GM13976 (cell line): ENCODE results near the gene PITX1.
"Not testable (repeated sequence)": the region's sequence is repeated elsewhere in the genome, so short reads cannot be mapped to it uniquely, and the experiment has no call there.

Source experiments
- DNase-seq: peaks from one replicate; pipeline ENCODE4 v3.0.0; 2012; ENCODE audit warnings: low spot score
- CTCF ChIP-seq: IDR thresholded peaks from 2 replicates; pipeline ENCODE4 v1.5.1; 2012; ENCODE audit warnings: borderline replicate concordance, mild to moderate bottlenecking; ENCODE audit not compliant: insufficient read depth; ENCODE audit errors: extremely low read depth, missing control alignments, control extremely low read depth
- in situ Hi-C: fragments of 300-500 bp; cut with MboI; formaldehyde crosslinking; loops from one replicate; pipeline ENCODE4 v1.12.0; 2022; ENCODE audit warnings: low sequenced_read_pairs, mixed read lengths, inconsistent platforms; ENCODE audit not compliant: unreplicated experiment

The PITX1 gene

GRCh38 chr5:135033901-135034235 is at the start of gene PITX1:
Gene PITX1, minus strand, starts transcription at chr5:135034228. Its CDS starts 347 bp downstream, at chr5:135033881.
- TF ChIP-seq CTCF, result no peak
- in situ Hi-C loops, result no loop called here
- peak; percentile 60 for DNase-seq

- DNase-seq, in situ Hi-C loops: not testable (repeated sequence)
Observed at GRCh38 chr5:135083334-135083733, 49.3 kb upstream of the PITX1 start.

- in situ Hi-C loops, result no loop called here
- no peak for TF ChIP-seq CTCF
- no peak for DNase-seq
Observed at GRCh38 chr5:135081240-135081639, 47.2 kb upstream of the PITX1 start.

GRCh38 chr5:135079760-135080159 is 45.7 kb upstream of the PITX1 start:
- no peak for TF ChIP-seq CTCF
- in situ Hi-C loops, result no loop called here
- no peak for DNase-seq

GRCh38 chr5:135079099-135079681 is 45.2 kb upstream of the PITX1 start:
- in situ Hi-C loops, result no loop called here
- no peak for DNase-seq
- TF ChIP-seq CTCF, result no peak

GRCh38 chr5:135076801-135077200 is 42.8 kb upstream of the PITX1 start:
- DNase-seq, result no peak
- no peak for TF ChIP-seq CTCF
- in situ Hi-C loops, result no loop called here

GRCh38 chr5:135076051-135076491 is 42.0 kb upstream of the PITX1 start:
- no peak for TF ChIP-seq CTCF
- no peak for DNase-seq
- in situ Hi-C loops, result no loop called here

- in situ Hi-C loops, result no loop called here
- DNase-seq, result no peak
- no peak for TF ChIP-seq CTCF
Observed at GRCh38 chr5:135075621-135076020, 41.6 kb upstream of the PITX1 start.
